ENCODE results near the gene TMPO. TPM values are rescaled to one million over a fixed set of nuclear protein-coding genes. Genes with fewer than 3 reads are reported as not detected.
A peak's percentile ranks its signal among the peaks of the same experiment; 100 is the strongest.
"Not testable (repeated sequence)": the region's sequence is repeated elsewhere in the genome, so short reads cannot be mapped to it uniquely, and the experiment has no call there.

TMPO gene
- total and polyA plus RNA-seq, 8 donors, result 22.8 to 209 (median 58.8) TPM

DNA sequence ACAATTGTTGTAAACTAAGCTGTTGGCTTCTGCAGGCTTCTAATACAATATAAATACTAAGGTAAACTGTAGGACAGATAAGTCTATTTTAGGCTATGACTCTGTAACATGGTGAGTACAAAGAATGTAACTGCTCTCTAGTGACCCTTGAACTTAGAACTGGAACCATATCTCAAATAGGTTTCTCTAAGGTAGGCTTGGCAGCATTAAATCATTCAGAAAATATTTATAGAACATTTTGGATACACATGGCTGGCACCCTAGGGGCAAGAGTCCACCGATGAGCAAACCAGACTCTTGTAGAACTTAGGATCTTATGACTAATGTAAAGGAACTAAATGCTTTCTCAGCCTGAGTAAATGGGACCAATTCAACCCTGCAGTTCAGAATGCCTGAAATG, 58.7 kb downstream of the TMPO start:
- Histone ChIP-seq H3K4me3 (no peak overlapping the region), H3K4me1 (peaks cover 0 to 21% (median 3%) of the 10 kb centered on the region in 4 donors), H3K36me3 (no peaks in the 10 kb centered on the region), H3K27ac (peak overlapping the region in 4 of 5 donors; percentile 6 to 56 (median 36)), H3K9me3 (no peaks in the 10 kb centered on the region), H3K27me3 (no peaks in the 10 kb centered on the region)
- DNase-seq, result peak; percentile 35 to 65
- no peak for TF ChIP-seq EP300 (IDR thresholded peaks at IDR 0.05)
- TF ChIP-seq, protein P1, sequence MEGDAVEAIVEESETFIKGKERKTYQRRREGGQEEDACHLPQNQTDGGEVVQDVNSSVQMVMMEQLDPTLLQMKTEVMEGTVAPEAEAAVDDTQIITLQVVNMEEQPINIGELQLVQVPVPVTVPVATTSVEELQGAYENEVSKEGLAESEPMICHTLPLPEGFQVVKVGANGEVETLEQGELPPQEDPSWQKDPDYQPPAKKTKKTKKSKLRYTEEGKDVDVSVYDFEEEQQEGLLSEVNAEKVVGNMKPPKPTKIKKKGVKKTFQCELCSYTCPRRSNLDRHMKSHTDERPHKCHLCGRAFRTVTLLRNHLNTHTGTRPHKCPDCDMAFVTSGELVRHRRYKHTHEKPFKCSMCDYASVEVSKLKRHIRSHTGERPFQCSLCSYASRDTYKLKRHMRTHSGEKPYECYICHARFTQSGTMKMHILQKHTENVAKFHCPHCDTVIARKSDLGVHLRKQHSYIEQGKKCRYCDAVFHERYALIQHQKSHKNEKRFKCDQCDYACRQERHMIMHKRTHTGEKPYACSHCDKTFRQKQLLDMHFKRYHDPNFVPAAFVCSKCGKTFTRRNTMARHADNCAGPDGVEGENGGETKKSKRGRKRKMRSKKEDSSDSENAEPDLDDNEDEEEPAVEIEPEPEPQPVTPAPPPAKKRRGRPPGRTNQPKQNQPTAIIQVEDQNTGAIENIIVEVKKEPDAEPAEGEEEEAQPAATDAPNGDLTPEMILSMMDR (IDR thresholded peaks at IDR 0.05), result no peak
- no peak for TF ChIP-seq POLR2A (IDR thresholded peaks at IDR 0.05)
- TF ChIP-seq POLR2AphosphoS5 (IDR thresholded peaks at IDR 0.05), result peak in 1 of 3 donors; percentile 13
- 29 to 57% (median 39%) methylated on average over 1 of the region's 1 CpG for WGBS, 5 donors
- intact Hi-C loops (cut with DNase I; ENCODE audit: low total_unique reads), result no loop called here

DNA sequence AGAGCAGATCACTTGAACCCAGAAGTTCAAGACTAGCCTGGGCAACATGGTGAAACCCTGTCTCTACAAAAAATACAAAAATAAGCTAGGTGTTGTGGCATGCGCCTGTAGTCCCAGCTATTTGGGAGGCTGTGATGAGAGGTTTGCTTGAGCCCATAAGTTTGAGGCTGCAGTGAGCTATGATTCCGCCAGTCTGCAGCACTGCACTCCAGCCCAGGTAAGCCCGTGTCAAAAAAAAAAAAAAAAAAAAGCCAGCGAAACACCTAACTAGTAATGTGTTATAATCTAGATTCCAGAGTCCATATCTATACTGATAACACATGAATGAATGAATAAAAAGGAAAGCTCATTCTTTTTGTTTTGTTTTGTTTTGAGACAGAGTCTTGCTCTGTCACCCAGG, 59.6 kb downstream of the TMPO start:
- Histone ChIP-seq H3K27me3 (no peaks in the 10 kb centered on the region), H3K9me3 (no peaks in the 10 kb centered on the region), H3K4me1 (peaks cover 0 to 21% (median 3%) of the 10 kb centered on the region in 4 donors), H3K36me3 (no peaks in the 10 kb centered on the region), H3K4me3 (no peak overlapping the region), H3K27ac (peak overlapping the region in 4 of 5 donors; percentile 6 to 56 (median 38))
- TF ChIP-seq POLR2A (IDR thresholded peaks at IDR 0.05) (no peak), EP300 (IDR thresholded peaks at IDR 0.05) (no peak), POLR2AphosphoS5 (IDR thresholded peaks at IDR 0.05) (no peak)
- TF ChIP-seq, protein P1 (IDR thresholded peaks at IDR 0.05), result no peak
- 44 to 77% (median 50%) methylated on average over 4 of the region's 4 CpGs for WGBS, 5 donors
- peak in 1 of 2 donors; percentile 40 for DNase-seq
- intact Hi-C loops (cut with DNase I; ENCODE audit: low total_unique reads), result no loop called here

DNA sequence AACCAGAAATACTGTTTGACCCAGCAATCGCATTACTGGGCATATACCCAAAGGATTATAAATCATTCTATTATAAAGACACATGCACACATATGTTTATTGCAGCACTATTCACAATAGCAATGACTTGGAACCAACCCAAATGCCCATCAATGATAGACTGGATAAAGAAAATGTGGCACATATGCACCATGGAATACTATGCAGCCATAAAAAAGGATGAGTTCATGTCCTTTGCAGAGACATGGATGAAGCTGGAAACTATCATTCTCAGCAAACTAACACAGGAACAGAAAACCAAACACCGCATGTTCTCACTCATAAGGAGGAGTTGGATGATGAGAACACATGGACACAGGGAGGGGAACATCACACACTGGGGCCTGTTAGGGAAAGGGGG, 61.4 kb downstream of the TMPO start:
- H3K9me3 ChIP-seq; DNase-seq; intact Hi-C loops (cut with DNase I; ENCODE audit: low total_unique reads); H3K4me3 ChIP-seq; H3K36me3 ChIP-seq; H3K27me3 ChIP-seq; H3K27ac ChIP-seq: not testable (repeated sequence)
- 76 to 96% (median 93%) methylated on average over 2 of the region's 2 CpGs for WGBS, 5 donors
- H3K4me1 ChIP-seq, result peaks cover 0 to 18% (median 3%) of the 10 kb centered on the region in 4 donors

DNA sequence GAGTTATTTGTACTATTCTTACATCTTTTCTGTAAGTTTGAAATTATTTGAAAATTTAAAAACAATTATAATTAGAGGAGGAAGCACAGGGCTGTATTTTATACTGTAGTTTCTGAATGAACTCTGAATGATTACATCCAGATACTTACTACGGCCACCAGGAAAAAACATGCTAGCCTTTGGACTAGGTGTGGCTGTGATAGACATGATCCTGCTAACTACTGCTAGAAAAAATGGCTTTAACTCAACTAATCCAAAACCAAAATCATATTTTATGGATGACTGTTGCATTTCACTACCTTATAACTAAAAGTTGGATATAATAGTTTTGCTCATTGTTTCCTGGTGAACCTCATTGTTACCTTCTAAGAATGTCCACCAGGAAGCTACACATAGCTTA, 63.0 kb downstream of the TMPO start:
- Histone ChIP-seq H3K36me3 (no peaks in the 10 kb centered on the region), H3K27ac (peak overlapping the region in 1 of 5 donors; percentile 55), H3K9me3 (no peaks in the 10 kb centered on the region), H3K4me3 (no peak overlapping the region), H3K4me1 (peaks cover 0 to 12% (median 3%) of the 10 kb centered on the region in 4 donors), H3K27me3 (no peaks in the 10 kb centered on the region)
- DNase-seq, result peak in 1 of 2 donors; percentile 40
- TF ChIP-seq, protein P1 (IDR thresholded peaks at IDR 0.05), result no peak
- TF ChIP-seq POLR2A (IDR thresholded peaks at IDR 0.05) (no peak), EP300 (IDR thresholded peaks at IDR 0.05) (no peak), POLR2AphosphoS5 (IDR thresholded peaks at IDR 0.05) (no peak)
- 41 to 55% (median 52%) methylated on average over 1 of the region's 1 CpG for WGBS, 5 donors
- intact Hi-C loops (cut with DNase I; ENCODE audit: low total_unique reads), result no loop called here

DNA sequence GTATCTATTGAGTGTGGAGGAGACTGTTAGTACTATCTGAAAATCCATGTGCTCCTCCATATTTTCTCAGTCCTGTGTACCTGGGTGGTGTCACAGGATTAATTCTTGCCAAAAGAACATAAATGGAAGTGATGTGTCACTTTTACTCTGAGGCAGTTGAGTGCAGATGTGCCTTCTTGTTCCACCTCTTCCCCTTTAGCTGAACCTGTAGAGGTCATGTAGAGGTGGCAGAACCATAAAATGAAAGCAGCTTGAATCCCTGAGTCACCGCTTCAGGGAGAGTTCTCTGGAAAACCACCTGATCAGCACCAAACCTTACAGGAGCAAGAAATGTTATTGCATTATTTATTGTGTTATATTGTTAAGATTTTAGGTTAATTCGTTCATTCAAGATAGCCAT, 63.4 kb downstream of the TMPO start:
- DNase-seq, result peak in 1 of 2 donors; percentile 66
- Histone ChIP-seq H3K36me3 (no peaks in the 10 kb centered on the region), H3K4me1 (peaks cover 0 to 8% (median 3%) of the 10 kb centered on the region in 4 donors), H3K4me3 (no peak overlapping the region), H3K27me3 (no peaks in the 10 kb centered on the region), H3K9me3 (no peaks in the 10 kb centered on the region), H3K27ac (peak overlapping the region in 1 of 5 donors; percentile 55)
- intact Hi-C loops (cut with DNase I; ENCODE audit: low total_unique reads), result no loop called here
- TF ChIP-seq, protein P1 (IDR thresholded peaks at IDR 0.05), result no peak
- no peak for TF ChIP-seq POLR2A (IDR thresholded peaks at IDR 0.05)
- TF ChIP-seq EP300 (IDR thresholded peaks at IDR 0.05), result no peak
- no peak for TF ChIP-seq POLR2AphosphoS5 (IDR thresholded peaks at IDR 0.05)
- 59 to 75% (median 68%) methylated on average over 2 of the region's 2 CpGs for WGBS, 5 donors
